GM12878 (cell line): Measurements from ENCODE around the gene BCAR3. TPM values are rescaled to one million over a fixed set of nuclear protein-coding genes. Genes with fewer than 3 reads are reported as not detected.

ENCODE experiments used
- ATAC-seq: fragments of 200-7000 bp; cut with Tn5 transposase; 3 replicates; pipeline ENCODE4 v1.9.1; 2020; ENCODE audit warnings: mild to moderate bottlenecking, moderate library complexity
- BruUV-seq: library from RNA; stranded (reverse); fragments of 400-500 nt; replicated peaks from 2 replicates; lab custom pipeline; 2021; lab: Mats Ljungman, UMichigan
- CTCF ChIA-PET: fragments of 300-600 bp; sonication (Branson Sonifier 250); formaldehyde crosslinking; extraction: SDS; loops from one replicate; lab custom pipeline; 2021; ENCODE audit warnings: inconsistent platforms; lab: Yijun Ruan, JAX
- POLR2A ChIA-PET: fragments of 350-600 bp; formaldehyde crosslinking; extraction: SDS; loops from one replicate; lab custom pipeline; 2021; ENCODE audit warnings: inconsistent platforms; lab: Charles Lee
- RAD21 ChIA-PET: fragments of 300-600 bp; sonication (Branson Sonifier 250); formaldehyde crosslinking; loops from one replicate; lab custom pipeline; 2023; ENCODE audit warnings: antibody characterized with exemption; ENCODE audit not compliant: unreplicated experiment; lab: Charles Lee
- SMC1A ChIA-PET: fragments of 300-600 bp; sonication (Branson Sonifier 250); formaldehyde crosslinking; loops from one replicate; lab custom pipeline; 2023; ENCODE audit not compliant: unreplicated experiment, uncharacterized antibody; lab: Charles Lee
- DNase-seq: peaks from one replicate; pipeline ENCODE4 v3.0.0-alpha.2; 2011; ENCODE audit warnings: low read depth, low spot score
- FAIRE-seq: peaks from 3 replicates; lab custom pipeline; 2011; peaks lifted over from hg19 to GRCh38; lab: Jason Lieb, UNC
- H2AFZ ChIP-seq: 2 replicates; pipeline ENCODE4 v1.6.0; 2011; ENCODE audit warnings: low read depth, low read length, control low read depth; ENCODE audit not compliant: control insufficient read depth
- H3K27ac ChIP-seq: 2 replicates; pipeline ENCODE4 v1.5.1; 2011; ENCODE audit warnings: control low read depth; ENCODE audit not compliant: control insufficient read depth, insufficient read depth
- H3K27me3 ChIP-seq, 2 experiments: replicated peaks in 1 of 2; 2 replicates each; pipeline versions ENCODE4 v1.6.0 to v1.6.1; 2011; ENCODE audit warnings: low read length in 1 of 2; ENCODE audit not compliant: control insufficient read depth in 2 of 2, insufficient read depth in 2 of 2
- H3K36me3 ChIP-seq, 2 experiments: 2 replicates each; pipeline ENCODE4 v1.5.1; 2011; ENCODE audit warnings: low read length in 1 of 2; ENCODE audit not compliant: control insufficient read depth in 2 of 2, insufficient read depth in 2 of 2
- H3K4me1 ChIP-seq: 2 replicates; pipeline ENCODE4 v1.6.1; 2011; ENCODE audit warnings: mild to moderate bottlenecking, low read length, moderate library complexity, mixed read lengths; ENCODE audit not compliant: control insufficient read depth, insufficient read depth
- H3K4me2 ChIP-seq: 2 replicates; pipeline ENCODE4 v1.6.0; 2011; ENCODE audit warnings: control low read depth; ENCODE audit not compliant: control insufficient read depth, insufficient read depth
- H3K4me3 ChIP-seq: fragments of 200-600 bp; sonication (generic); 2 replicates; pipeline ENCODE4 v1.5.1; 2016
- H3K79me2 ChIP-seq: 2 replicates; pipeline ENCODE4 v1.6.0; 2011; ENCODE audit warnings: low read length; ENCODE audit not compliant: control insufficient read depth, insufficient read depth
- H3K9ac ChIP-seq: 2 replicates; pipeline ENCODE4 v1.8.0; 2011; ENCODE audit warnings: low read length, control low read depth, mixed read lengths; ENCODE audit not compliant: control insufficient read depth, insufficient read depth
- H3K9me3 ChIP-seq: replicated peaks from 3 replicates; pipeline ENCODE4 v1.5.1; 2011; ENCODE audit warnings: mild to moderate bottlenecking, low read length; ENCODE audit not compliant: control insufficient read depth, insufficient read depth
- H4K20me1 ChIP-seq: 2 replicates; pipeline ENCODE4 v1.6.0; 2011; ENCODE audit not compliant: control insufficient read depth, insufficient read depth
- BCL11A ChIP-seq: IDR thresholded peaks from 2 replicates; pipeline ENCODE4 v1.6.1; 2011; ENCODE audit warnings: low read depth, low read length
- CHD4 ChIP-seq: fragments of 200-600 bp; sonication (generic); IDR thresholded peaks from 2 replicates; pipeline ENCODE4 v1.6.1; 2016; ENCODE audit warnings: mild to moderate bottlenecking
- NFYA ChIP-seq: IDR thresholded peaks from 2 replicates; pipeline ENCODE4 v1.6.1; 2011; ENCODE audit warnings: low read depth, mild to moderate bottlenecking, low read length, improper control_type of control experiment, borderline replicate concordance
- NFYB ChIP-seq: IDR thresholded peaks from 2 replicates; pipeline ENCODE4 v1.6.1; 2011; ENCODE audit warnings: low read depth, mild to moderate bottlenecking, low read length, improper control_type of control experiment, moderate library complexity; ENCODE audit not compliant: insufficient read depth
- NR2F1 ChIP-seq: fragments of 450-650 bp; conservative IDR thresholded peaks from 2 replicates; pipeline ENCODE4 v1.6.1; 2017; ENCODE audit warnings: mild to moderate bottlenecking
- PML ChIP-seq: IDR thresholded peaks from 2 replicates; pipeline ENCODE4 v1.6.1; 2012; ENCODE audit warnings: low read length, inconsistent platforms
- POLR2A ChIP-seq: IDR thresholded peaks from 2 replicates; pipeline ENCODE4 v1.6.1; 2011; ENCODE audit warnings: low read depth, mild to moderate bottlenecking, low read length
- RCOR1 ChIP-seq: conservative IDR thresholded peaks from 2 replicates; pipeline ENCODE4 v1.6.1; 2012; ENCODE audit warnings: low read depth, low read length, improper control_type of control experiment
- RELA ChIP-seq: fragments of 450-650 bp; IDR thresholded peaks from 2 replicates; pipeline ENCODE4 v1.8.0; 2014; ENCODE audit warnings: borderline replicate concordance; ENCODE audit not compliant: partially characterized antibody
- RUNX3 ChIP-seq: IDR thresholded peaks from 2 replicates; pipeline ENCODE4 v1.6.1; 2012; ENCODE audit warnings: low read length, inconsistent platforms
- WRNIP1 ChIP-seq: IDR thresholded peaks from 2 replicates; pipeline ENCODE4 v1.6.1; 2011; ENCODE audit warnings: low read depth, low read length, improper control_type of control experiment, borderline replicate concordance
- WGBS: methylation state at CpG from one replicate; pipeline ENCODE4 v1.1.6; 2016; ENCODE audit warnings: low lambda C conversion rate; ENCODE audit not compliant: insufficient replicate concordance, insufficient coverage; ENCODE audit errors: missing lambda C conversion rate; 5-methylcytosine and 5-hydroxymethylcytosine counted together
- in situ Hi-C: fragments of 300-500 bp; cut with MboI; formaldehyde crosslinking; loops from 9 replicates; pipeline ENCODE4 v1.14.3; 2018; ENCODE audit warnings: mixed read lengths
- intact Hi-C: fragments of 100-400 bp; cut with micrococcal nuclease; formaldehyde crosslinking; loops from one replicate; pipeline ENCODE4 v1.14.2; 2022; ENCODE audit not compliant: unreplicated experiment
- polyA plus RNA-seq, 11 experiments: library from polyadenylated mRNA; depleted of rRNA in 4 of 11; unstranded in 6 of 11; stranded (reverse) in 5 of 11; fragments of >200 nt; fragmentation: Nextera tagmentation in 4 of 11; fragmentation: Illumina TruSeq in 1 of 11; extraction: Ambion mirVana in 4 of 11; extraction: Trizol in 1 of 11; gene quantifications; 1 replicate in 1 of 11; 2 replicates in 10 of 11; pipeline versions ENCODE4 v1.2.1 to v1.2.3, GENCODE V29; 2011 to 2016; ENCODE audit warnings: inconsistent platforms in 2 of 11, missing spikeins in 2 of 11, low read depth in 1 of 11
- total RNA-seq, 4 experiments: library from RNA; depleted of rRNA in 3 of 4; stranded (reverse); fragments of >200 nt in 3 of 4; fragmentation: Illumina TruSeq in 1 of 4; extraction: Trizol in 1 of 4; gene quantifications; 2 replicates each; pipeline versions ENCODE4 v1.2.1 to v1.2.3, GENCODE V29; 2013 to 2021
- TF ChIP-seq, protein P1 (sequence below): fragments of 450-650 bp; formaldehyde crosslinking; IDR thresholded peaks from 2 replicates; pipeline ENCODE4 v1.4.0; 2022; ENCODE audit warnings: mild to moderate bottlenecking, moderate library complexity
- TF ChIP-seq, protein P2 (sequence below): IDR thresholded peaks from 2 replicates; pipeline ENCODE4 v1.6.1; 2011; ENCODE audit warnings: borderline replicate concordance, low read depth, mild to moderate bottlenecking, moderate library complexity, mixed read lengths, low read length; ENCODE audit not compliant: insufficient read depth; ENCODE audit errors: extremely low read length

The BCAR3 gene
- total and polyA plus RNA-seq, 10 of the 15 experiments (the other 5 are each of a cell fraction or from before 2014, with no cell fraction given) = 1.3 to 6.6 (median 1.8) TPM

GRCh38 chr1:93663208-93663614 is 18.4 kb downstream of the BCAR3 start (continued):
- TF ChIP-seq, protein P1, sequence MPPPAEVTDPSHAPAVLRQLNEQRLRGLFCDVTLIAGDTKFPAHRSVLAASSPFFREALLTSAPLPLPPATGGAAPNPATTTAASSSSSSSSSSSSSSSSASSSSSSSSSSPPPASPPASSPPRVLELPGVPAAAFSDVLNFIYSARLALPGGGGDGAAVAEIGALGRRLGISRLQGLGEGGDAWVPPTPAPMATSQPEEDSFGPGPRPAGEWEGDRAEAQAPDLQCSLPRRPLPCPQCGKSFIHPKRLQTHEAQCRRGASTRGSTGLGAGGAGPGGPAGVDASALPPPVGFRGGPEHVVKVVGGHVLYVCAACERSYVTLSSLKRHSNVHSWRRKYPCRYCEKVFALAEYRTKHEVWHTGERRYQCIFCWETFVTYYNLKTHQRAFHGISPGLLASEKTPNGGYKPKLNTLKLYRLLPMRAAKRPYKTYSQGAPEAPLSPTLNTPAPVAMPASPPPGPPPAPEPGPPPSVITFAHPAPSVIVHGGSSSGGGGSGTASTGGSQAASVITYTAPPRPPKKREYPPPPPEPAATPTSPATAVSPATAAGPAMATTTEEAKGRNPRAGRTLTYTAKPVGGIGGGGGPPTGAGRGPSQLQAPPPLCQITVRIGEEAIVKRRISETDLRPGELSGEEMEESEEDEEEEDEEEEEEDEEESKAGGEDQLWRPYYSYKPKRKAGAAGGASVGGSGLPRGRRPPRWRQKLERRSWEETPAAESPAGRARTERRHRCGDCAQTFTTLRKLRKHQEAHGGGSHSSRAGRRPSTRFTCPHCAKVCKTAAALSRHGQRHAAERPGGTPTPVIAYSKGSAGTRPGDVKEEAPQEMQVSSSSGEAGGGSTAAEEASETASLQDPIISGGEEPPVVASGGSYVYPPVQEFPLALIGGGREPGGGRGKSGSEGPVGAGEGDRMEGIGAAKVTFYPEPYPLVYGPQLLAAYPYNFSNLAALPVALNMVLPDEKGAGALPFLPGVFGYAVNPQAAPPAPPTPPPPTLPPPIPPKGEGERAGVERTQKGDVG (CRISPR knock-in tag) = no peak
- TF ChIP-seq NR2F1 = no peak
- TF ChIP-seq NFYB = no peak
- TF ChIP-seq RCOR1 = no peak
- TF ChIP-seq POLR2A = no peak
- TF ChIP-seq RELA = no peak
- TF ChIP-seq, protein P2, sequence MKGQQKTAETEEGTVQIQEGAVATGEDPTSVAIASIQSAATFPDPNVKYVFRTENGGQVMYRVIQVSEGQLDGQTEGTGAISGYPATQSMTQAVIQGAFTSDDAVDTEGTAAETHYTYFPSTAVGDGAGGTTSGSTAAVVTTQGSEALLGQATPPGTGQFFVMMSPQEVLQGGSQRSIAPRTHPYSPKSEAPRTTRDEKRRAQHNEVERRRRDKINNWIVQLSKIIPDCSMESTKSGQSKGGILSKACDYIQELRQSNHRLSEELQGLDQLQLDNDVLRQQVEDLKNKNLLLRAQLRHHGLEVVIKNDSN = no peak

DNA sequence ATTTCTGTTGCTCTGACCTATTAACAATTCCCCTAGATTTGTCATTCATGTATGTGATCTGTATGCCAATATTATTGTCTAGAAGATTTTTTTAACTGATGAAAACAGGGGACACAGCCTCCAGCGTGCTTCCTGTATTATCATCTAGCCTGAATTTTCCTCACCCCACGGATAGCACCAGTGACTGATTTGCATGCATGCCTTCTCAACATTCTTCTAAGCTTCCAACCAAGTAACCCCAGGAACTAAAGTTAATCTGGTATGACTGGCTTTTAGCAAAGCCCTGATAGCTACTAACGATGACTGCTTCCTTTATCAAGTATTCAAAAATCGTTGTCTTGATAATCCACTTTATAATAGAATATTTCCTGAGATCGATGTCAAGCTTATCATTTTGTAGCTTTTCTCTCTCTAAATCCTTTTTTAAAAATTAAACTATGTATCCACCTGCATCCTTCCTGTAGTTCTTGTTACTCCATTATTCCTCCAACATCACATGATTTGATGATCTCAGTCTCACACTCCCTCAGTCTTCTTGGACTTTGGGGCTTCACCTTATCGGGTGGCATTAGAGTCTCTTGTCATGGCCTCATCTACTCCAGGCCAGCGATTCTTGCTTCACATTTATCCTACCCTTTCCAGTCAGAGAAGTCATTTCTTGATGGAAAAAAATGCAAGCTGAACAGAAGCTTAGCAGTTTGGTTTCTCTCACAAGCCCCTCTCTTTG is 19.0 kb downstream of the BCAR3 start:
- WGBS = 81% methylated on average over 7 of the region's 7 CpGs
- no peaks in the 10 kb centered on the region for H3K4me1 ChIP-seq
- DNase-seq (no peak), FAIRE-seq (no peak), ATAC-seq (no peak)
- no TSS peak for BruUV-seq
- in situ Hi-C loops = no loop called here
- H3K36me3 ChIP-seq = no peaks in the 10 kb centered on the region
- no peak overlapping the region for H3K9ac ChIP-seq
- ChIA-PET POLR2A (interaction anchor here (1.0 to 1.2 kb wide), 3 partner anchors 9 to 52 kb away, joined by 3 to 4 read pairs (median 3); no protein-coding TSS in a partner anchor), RAD21 (interaction anchor here (0.6 to 1.6 kb wide), 8 partner anchors 10 to 151 kb away, joined by 3 to 6 read pairs (median 4); no protein-coding TSS in a partner anchor), CTCF (interaction anchor here (0.9 to 3.9 kb wide), 6 partner anchors 9 to 600 kb away, joined by 3 to 19 read pairs (median 4); no protein-coding TSS in a partner anchor), SMC1A (interaction anchor here (0.6 to 1.9 kb wide), 13 partner anchors 9 to 151 kb away, joined by 3 to 14 read pairs (median 4); no protein-coding TSS in a partner anchor)
- H3K9me3 ChIP-seq = no peaks in the 10 kb centered on the region
- peak overlapping the region; percentile 35 for H3K4me2 ChIP-seq
- no peak overlapping the region for H3K4me3 ChIP-seq
- H2AFZ ChIP-seq = no peak overlapping the region
- H3K79me2 ChIP-seq = no peaks in the 10 kb centered on the region
- TF ChIP-seq PML = no peak
- no peak for TF ChIP-seq RUNX3
- TF ChIP-seq NFYA = no peak
- no peak for TF ChIP-seq WRNIP1
- TF ChIP-seq BCL11A = no peak
- TF ChIP-seq CHD4 = no peak
- intact Hi-C loops = no loop called here
- H4K20me1 ChIP-seq = no peaks in the 10 kb centered on the region
- H3K27ac ChIP-seq = no peak overlapping the region
- no peaks in the 10 kb centered on the region for H3K27me3 ChIP-seq
